Measurements from ENCODE around the gene NDUFS6.
A peak's percentile ranks its signal among the peaks of the same experiment; 100 is the strongest.

The NDUFS6 gene

GRCh38 chr5:1801222-1801966 lies at the start of gene NDUFS6:
Gene NDUFS6 (plus strand): TSS chr5:1801407. CDS start chr5:1801418, 11 bp downstream.
- peak; percentile 60 for DNase-seq (ENCODE audit: low read depth)

GRCh38 chr5:1751864-1752822 lies 49.1 kb upstream of the NDUFS6 start:
- no peak for DNase-seq (ENCODE audit: low read depth)

- DNase-seq (ENCODE audit: low read depth), result no peak
Measured at GRCh38 chr5:1752881-1753280, 48.3 kb upstream of the NDUFS6 start.

GRCh38 chr5:1753490-1753889 lies 47.7 kb upstream of the NDUFS6 start:
- no peak for DNase-seq (ENCODE audit: low read depth)

GRCh38 chr5:1754531-1755220 lies 46.5 kb upstream of the NDUFS6 start:
- DNase-seq (ENCODE audit: low read depth), result no peak

- DNase-seq (ENCODE audit: low read depth), result no peak
Measured at GRCh38 chr5:1755321-1755949, 45.8 kb upstream of the NDUFS6 start.

GRCh38 chr5:1756481-1756880 lies 44.7 kb upstream of the NDUFS6 start:
- no peak for DNase-seq (ENCODE audit: low read depth)

GRCh38 chr5:1757511-1757910 lies 43.7 kb upstream of the NDUFS6 start:
- DNase-seq (ENCODE audit: low read depth), result no peak

- DNase-seq (ENCODE audit: low read depth), result no peak
Measured at GRCh38 chr5:1758574-1758973, 42.6 kb upstream of the NDUFS6 start.

- no peak for DNase-seq (ENCODE audit: low read depth)
Measured at GRCh38 chr5:1759378-1759970, 41.7 kb upstream of the NDUFS6 start.

GRCh38 chr5:1760231-1760630 lies 41.0 kb upstream of the NDUFS6 start:
- no peak for DNase-seq (ENCODE audit: low read depth)

GRCh38 chr5:1760656-1761452 lies 40.4 kb upstream of the NDUFS6 start:
- DNase-seq (ENCODE audit: low read depth), result no peak

- no peak for DNase-seq (ENCODE audit: low read depth)
Measured at GRCh38 chr5:1761453-1761755, 39.8 kb upstream of the NDUFS6 start.

GRCh38 chr5:1762121-1762882 lies 38.9 kb upstream of the NDUFS6 start:
- no peak for DNase-seq (ENCODE audit: low read depth)

- DNase-seq (ENCODE audit: low read depth), result no peak
Measured at GRCh38 chr5:1762883-1763547, 38.2 kb upstream of the NDUFS6 start.

GRCh38 chr5:1763548-1763911 lies 37.7 kb upstream of the NDUFS6 start:
- DNase-seq (ENCODE audit: low read depth), result peak; percentile 24

- DNase-seq (ENCODE audit: low read depth), result no peak
Measured at GRCh38 chr5:1763960-1764605, 37.1 kb upstream of the NDUFS6 start.

GRCh38 chr5:1764606-1764960 lies 36.6 kb upstream of the NDUFS6 start:
- no peak for DNase-seq (ENCODE audit: low read depth)

GRCh38 chr5:1765141-1765879 lies 35.9 kb upstream of the NDUFS6 start:
- DNase-seq (ENCODE audit: low read depth), result no peak

Data from stimulated activated CD8-positive, alpha-beta memory T cell treated with anti-CD3 and anti-CD28 coated beads, Interleukin-12 subunit alpha, Interleukin-12 subunit beta, amount 100 ng/mL, for 1 hour (primary cell).